Ovary (tissue), 9 donors: ENCODE measurements around the gene HEXIM2. TPM values are rescaled to one million over a fixed set of nuclear protein-coding genes. Genes with fewer than 3 reads are reported as not detected.

ENCODE experiments used
- DNase-seq, 5 donors: peaks; one replicate each; pipeline ENCODE4 v3.0.0-alpha.2; 2019 to 2020
- H3K27ac ChIP-seq, 2 donors: fragments of 200-600 bp; one replicate each; pipeline versions ENCODE4 v1.5.1 to v1.8.0; 2019 to 2022
- H3K27me3 ChIP-seq: fragments of 200-600 bp; one replicate; pipeline ENCODE4 v1.8.0; 2022
- H3K36me3 ChIP-seq: fragments of 200-600 bp; sonication (generic); one replicate; pipeline ENCODE4 v1.5.1; 2019
- H3K4me1 ChIP-seq: one replicate; pipeline ENCODE4 v1.8.1; 2013; ENCODE audit warnings: mild to moderate bottlenecking, moderate library complexity; ENCODE audit not compliant: insufficient read depth
- H3K4me3 ChIP-seq: fragments of 200-600 bp; sonication (generic); one replicate; pipeline ENCODE4 v1.5.1; 2017
- H3K9me3 ChIP-seq, 2 donors: fragments of 200-600 bp in 1 of 2; sonication (generic) in 1 of 2; one replicate each; pipeline versions ENCODE4 v1.5.1 to v1.8.1; 2013 to 2019; ENCODE audit warnings: mild to moderate bottlenecking in 1 of 2, moderate library complexity in 1 of 2
- CTCF ChIP-seq, 3 donors: fragments of 450-650 bp in 2 of 3; fragments of 200-600 bp in 1 of 3; IDR thresholded peaks; one replicate each; pipeline versions ENCODE4 v1.5.1 to v1.8.0; 2016 to 2022; ENCODE audit warnings: antibody characterized with exemption in 3 of 3, mild to moderate bottlenecking in 1 of 3
- EP300 ChIP-seq: sonication (generic); formaldehyde crosslinking; IDR thresholded peaks from one replicate; pipeline ENCODE4 v1.6.1; 2017; ENCODE audit warnings: antibody characterized with exemption
- POLR2A ChIP-seq: fragments of 450-650 bp; IDR thresholded peaks from one replicate; pipeline ENCODE4 v1.6.1; 2017; ENCODE audit warnings: antibody characterized with exemption, mild to moderate bottlenecking, moderate library complexity
- WGBS, 3 donors: extraction: QIAGEN DNeasy Blood & Tissue Kit in 1 of 3; methylation state at CpG; one replicate each; pipeline versions ENCODE4 v1.1.5 to v1.1.7; 2013 to 2017; 5-methylcytosine and 5-hydroxymethylcytosine counted together
- intact Hi-C, 4 donors: fragments of 100-400 bp; cut with DNase I; formaldehyde crosslinking; loops; one replicate each; pipeline versions ENCODE4 v1.11.0 to v1.15.1; 2022 to 2023
- polyA plus RNA-seq, 2 donors: library from polyadenylated mRNA; stranded (reverse); fragments of 200-250 nt in 1 of 2; fragments of 350-450 nt in 1 of 2; fragmentation: Illumina TruSeq in 1 of 2; extraction: RNeasy Lipid Tissue Mini Kit (QIAGEN cat#74804) in 1 of 2; gene quantifications; one replicate each; pipeline ENCODE4 v1.2.3, GENCODE V29; 2013 to 2014
- total RNA-seq, 7 donors: library from RNA; depleted of rRNA in 2 of 7; stranded (reverse); fragments of >200 nt in 2 of 7; fragmentation: NEBNext Ultra II Directional in 3 of 7; extraction: Animal tissue kit (Norgen Biotek cat#: 25700) in 3 of 7; gene quantifications; one replicate each; pipeline versions ENCODE4 v1.1.0 to v1.2.4, GENCODE V29; 2016 to 2023
- donor health status: DM: no; HTN: no; CAD: no; lungs with moderate emphysema.
- donor health status: DM: no; HTN: no; CAD: no.
- donor health status: Bipolar disorder and iron deficiency.
- donor health status: DM: yes; HTN: yes; CAD: no.
- donor health status: DM: no; HTN: no; CAD: no.
- donor health status: DM: yes; HTN: yes; CAD: no.

Gene HEXIM2
- total and polyA plus RNA-seq, 9 donors: 1.7 to 9.1 (median 5.5) TPM

GRCh38 chr17:45171338-45172231, 9.9 kb downstream of the HEXIM2 start:
- intact Hi-C loops: no loop called here
- Histone ChIP-seq H3K4me1 (peaks cover 15% of the 10 kb centered on the region), H3K9me3 (no peaks in the 10 kb centered on the region), H3K27me3 (no peaks in the 10 kb centered on the region), H3K36me3 (no peaks in the 10 kb centered on the region), H3K4me3 (peak overlapping the region; percentile 20), H3K27ac (peak overlapping the region in 1 of 2 donors; percentile 29)
- DNase-seq: peak in 1 of 5 donors; percentile 32
- no peak for TF ChIP-seq CTCF (IDR thresholded peaks at IDR 0.05)
- no peak for TF ChIP-seq EP300
- TF ChIP-seq POLR2A: no peak
- 42 to 48% (median 43%) methylated on average over 20 of the region's 20 CpGs for WGBS, 3 donors

GRCh38 chr17:45172232-45172540, 10.5 kb downstream of the HEXIM2 start:
- TF ChIP-seq CTCF (IDR thresholded peaks at IDR 0.05) (no peak), EP300 (no peak), POLR2A (no peak)
- H3K4me1 ChIP-seq: peaks cover 15% of the 10 kb centered on the region
- intact Hi-C loops: no loop called here
- 67 to 71% (median 69%) methylated on average over 5 of the region's 5 CpGs for WGBS, 3 donors
- no peak for DNase-seq
- H3K27me3 ChIP-seq: no peaks in the 10 kb centered on the region
- H3K36me3 ChIP-seq: no peaks in the 10 kb centered on the region
- H3K27ac ChIP-seq: no peak overlapping the region
- H3K4me3 ChIP-seq: peak overlapping the region; percentile 20
- no peaks in the 10 kb centered on the region for H3K9me3 ChIP-seq

GRCh38 chr17:45172541-45173286, 11.0 kb downstream of the HEXIM2 start:
- DNase-seq: peak; percentile 37 to 64 (median 49)
- TF ChIP-seq POLR2A (no peak), EP300 (no peak), CTCF (IDR thresholded peaks at IDR 0.05) (no peak)
- intact Hi-C loops: no loop called here
- Histone ChIP-seq H3K27ac (no peak overlapping the region), H3K9me3 (no peaks in the 10 kb centered on the region), H3K27me3 (no peaks in the 10 kb centered on the region), H3K36me3 (no peaks in the 10 kb centered on the region), H3K4me1 (peaks cover 15% of the 10 kb centered on the region), H3K4me3 (peak overlapping the region; percentile 20)
- 33 to 44% (median 33%) methylated on average over 10 of the region's 10 CpGs for WGBS, 3 donors

- H3K36me3 ChIP-seq: no peaks in the 10 kb centered on the region
- WGBS, 3 donors: 70 to 77% (median 72%) methylated on average over 3 of the region's 3 CpGs
- H3K9me3 ChIP-seq: no peaks in the 10 kb centered on the region
- DNase-seq: no peak
- no peak overlapping the region for H3K27ac ChIP-seq
- no peaks in the 10 kb centered on the region for H3K27me3 ChIP-seq
- no peak overlapping the region for H3K4me3 ChIP-seq
- H3K4me1 ChIP-seq: peaks cover 15% of the 10 kb centered on the region
- TF ChIP-seq POLR2A (no peak), CTCF (IDR thresholded peaks at IDR 0.05) (no peak), EP300 (no peak)
- intact Hi-C loops: no loop called here
Observed at GRCh38 chr17:45175759-45176115, 14.1 kb downstream of the HEXIM2 start.
